Effector memory CD8-positive, alpha-beta T cell (primary cell): ENCODE results near the gene KIAA0319L.

Experiments used
- ATAC-seq: fragments of 150-1000 bp; cut with Tn5 transposase; replicated peaks from 2 replicates; pipeline ENCODE4 v1.10.0; 2021; ENCODE audit warnings: mild to moderate bottlenecking, moderate library complexity
- DNase-seq, 3 experiments: peaks; one replicate each; pipeline ENCODE4 v3.0.0; 2021
- H3K27ac Mint-ChIP-seq, 2 donors: one replicate each; pipeline ENCODE4 v1.8.0; 2022; ENCODE audit warnings: mild to moderate bottlenecking in 2 of 2, mixed read lengths in 2 of 2, moderate library complexity in 2 of 2
- H3K27me3 Mint-ChIP-seq, 2 donors: one replicate each; pipeline ENCODE4 v1.8.0; 2022; ENCODE audit warnings: mixed read lengths in 2 of 2
- H3K36me3 Mint-ChIP-seq: one replicate; pipeline ENCODE4 v1.8.0; 2022; ENCODE audit warnings: mild to moderate bottlenecking, moderate library complexity, mixed read lengths; ENCODE audit not compliant: insufficient read depth
- H3K4me1 Mint-ChIP-seq, 2 donors: one replicate each; pipeline ENCODE4 v1.8.0; 2022; ENCODE audit warnings: low read depth in 2 of 2, mixed read lengths in 2 of 2
- H3K4me3 Mint-ChIP-seq, 2 donors: one replicate each; pipeline ENCODE4 v1.8.0; 2022; ENCODE audit warnings: mild to moderate bottlenecking in 2 of 2, mixed read lengths in 2 of 2, moderate library complexity in 2 of 2
- H3K9me3 Mint-ChIP-seq, 2 donors: one replicate each; pipeline ENCODE4 v1.8.0; 2022; ENCODE audit warnings: mixed read lengths in 2 of 2

The KIAA0319L gene

GRCh38 chr1:35555212-35555584 lies 2.0 kb downstream of the KIAA0319L start:
- Mint-ChIP-seq H3K9me3 (no peaks in the 10 kb centered on the region), H3K27ac (peak overlapping the region in 1 of 2 donors; percentile 97), H3K4me3 (peak overlapping the region; percentile 99), H3K36me3 (peaks cover 51% of the 10 kb centered on the region), H3K27me3 (no peaks in the 10 kb centered on the region), H3K4me1 (peaks cover 37 to 49% of the 10 kb centered on the region in 2 donors)
- no peak for ATAC-seq
- no peak for DNase-seq

GRCh38 chr1:35554266-35555211 lies 2.7 kb downstream of the KIAA0319L start:
- Mint-ChIP-seq H3K4me1 (peaks cover 38 to 45% of the 10 kb centered on the region in 2 donors), H3K27ac (no peak overlapping the region), H3K9me3 (no peaks in the 10 kb centered on the region), H3K27me3 (no peaks in the 10 kb centered on the region), H3K4me3 (peak overlapping the region; percentile 99), H3K36me3 (peaks cover 57% of the 10 kb centered on the region)
- DNase-seq (no peak), ATAC-seq (no peak)

- no peak overlapping the region for H3K4me3 Mint-ChIP-seq
- peaks cover 33 to 45% of the 10 kb centered on the region in 2 donors for H3K4me1 Mint-ChIP-seq
- H3K27ac Mint-ChIP-seq: peak overlapping the region in 1 of 2 donors; percentile 39
- DNase-seq (no peak), ATAC-seq (no peak)
- H3K9me3 Mint-ChIP-seq: no peaks in the 10 kb centered on the region
- peaks cover 60% of the 10 kb centered on the region for H3K36me3 Mint-ChIP-seq
- H3K27me3 Mint-ChIP-seq: no peaks in the 10 kb centered on the region
Measured at GRCh38 chr1:35553851-35554250, 3.4 kb downstream of the KIAA0319L start.

DNA sequence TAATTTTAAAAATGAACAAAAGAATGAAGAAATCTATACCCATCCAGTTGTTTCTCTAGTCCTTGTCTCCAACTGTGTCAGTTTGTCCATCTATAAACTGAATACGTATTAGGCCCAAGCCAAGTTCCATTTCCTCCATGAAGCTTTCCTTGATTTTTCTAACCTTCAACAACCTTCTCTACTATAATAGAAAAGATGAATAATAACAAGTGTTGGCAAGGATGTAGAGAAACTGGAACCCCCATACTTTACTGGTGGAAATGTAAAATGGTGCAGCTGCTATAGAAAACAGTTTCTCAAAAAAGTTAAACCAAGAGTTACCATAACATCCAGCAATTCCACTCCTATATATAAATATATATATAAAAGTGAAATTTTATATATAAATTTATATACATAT lies 10.6 kb downstream of the KIAA0319L start:
- no peak overlapping the region for H3K27ac Mint-ChIP-seq
- H3K4me3 Mint-ChIP-seq: no peak overlapping the region
- DNase-seq: no peak
- H3K4me1 Mint-ChIP-seq: peaks cover 17 to 43% of the 10 kb centered on the region in 2 donors
- H3K27me3 Mint-ChIP-seq: no peaks in the 10 kb centered on the region
- peaks cover 30% of the 10 kb centered on the region for H3K36me3 Mint-ChIP-seq
- no peaks in the 10 kb centered on the region for H3K9me3 Mint-ChIP-seq
- no peak for ATAC-seq

DNA sequence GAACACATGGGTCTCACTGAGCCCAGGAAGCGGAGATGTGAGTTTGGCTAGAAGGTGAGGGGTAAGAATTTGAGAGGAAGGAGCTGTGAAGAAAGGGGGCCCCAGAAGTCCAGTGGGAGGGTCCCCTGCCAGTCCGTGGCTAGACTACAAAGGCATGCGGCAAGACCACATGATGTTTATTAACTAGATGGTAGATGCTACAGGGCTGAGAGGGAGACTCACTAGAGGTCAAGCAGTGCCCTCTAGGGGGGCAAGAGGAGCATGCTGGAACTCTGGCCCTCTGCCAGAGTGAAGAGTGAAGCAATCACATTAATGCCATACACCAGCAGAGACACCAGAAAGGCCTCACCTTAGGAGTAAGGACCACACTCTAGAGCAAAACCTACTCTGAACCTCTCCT lies 12.2 kb downstream of the KIAA0319L start:
- peaks cover 23% of the 10 kb centered on the region for H3K36me3 Mint-ChIP-seq
- no peak overlapping the region for H3K4me3 Mint-ChIP-seq

DNA sequence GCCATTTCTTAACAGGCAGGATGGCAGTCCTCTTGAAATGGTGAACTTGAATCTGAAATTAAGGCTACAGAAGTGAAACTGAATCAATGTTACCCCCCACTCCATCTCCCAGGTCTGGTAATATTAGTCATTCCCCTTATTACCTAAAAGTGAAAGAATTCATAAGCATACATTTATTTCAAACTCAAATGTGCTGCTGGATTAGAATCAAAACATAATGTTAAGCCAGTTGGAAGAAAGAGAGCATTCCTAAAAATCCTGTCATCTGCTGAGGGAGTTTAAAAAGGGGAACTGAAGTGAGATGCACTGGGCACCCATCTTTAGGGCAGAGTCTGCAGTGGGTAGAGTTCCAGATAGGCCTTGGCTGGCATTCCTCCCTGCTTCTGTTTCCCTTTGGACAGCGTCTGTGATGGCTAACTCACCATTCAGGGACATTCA lies 17.4 kb downstream of the KIAA0319L start:
- DNase-seq (no peak), ATAC-seq (no peak)
- peaks cover 11% of the 10 kb centered on the region for H3K36me3 Mint-ChIP-seq
- peak overlapping the region; percentile 55 to 78 for H3K4me3 Mint-ChIP-seq
- no peaks in the 10 kb centered on the region for H3K9me3 Mint-ChIP-seq
- peak overlapping the region; percentile 80 to 93 for H3K27ac Mint-ChIP-seq
- H3K4me1 Mint-ChIP-seq: peaks cover 29 to 56% of the 10 kb centered on the region in 2 donors
- no peaks in the 10 kb centered on the region for H3K27me3 Mint-ChIP-seq

More for the DNA sequence above, 12.2 kb downstream of the KIAA0319L start:
- no peaks in the 10 kb centered on the region for H3K9me3 Mint-ChIP-seq
- DNase-seq (peak; percentile 45 to 48 (median 47)), ATAC-seq (peak; percentile 90)
- peak overlapping the region; percentile 69 to 80 for H3K27ac Mint-ChIP-seq
- peaks cover 22 to 52% of the 10 kb centered on the region in 2 donors for H3K4me1 Mint-ChIP-seq
- H3K27me3 Mint-ChIP-seq: no peaks in the 10 kb centered on the region

DNA sequence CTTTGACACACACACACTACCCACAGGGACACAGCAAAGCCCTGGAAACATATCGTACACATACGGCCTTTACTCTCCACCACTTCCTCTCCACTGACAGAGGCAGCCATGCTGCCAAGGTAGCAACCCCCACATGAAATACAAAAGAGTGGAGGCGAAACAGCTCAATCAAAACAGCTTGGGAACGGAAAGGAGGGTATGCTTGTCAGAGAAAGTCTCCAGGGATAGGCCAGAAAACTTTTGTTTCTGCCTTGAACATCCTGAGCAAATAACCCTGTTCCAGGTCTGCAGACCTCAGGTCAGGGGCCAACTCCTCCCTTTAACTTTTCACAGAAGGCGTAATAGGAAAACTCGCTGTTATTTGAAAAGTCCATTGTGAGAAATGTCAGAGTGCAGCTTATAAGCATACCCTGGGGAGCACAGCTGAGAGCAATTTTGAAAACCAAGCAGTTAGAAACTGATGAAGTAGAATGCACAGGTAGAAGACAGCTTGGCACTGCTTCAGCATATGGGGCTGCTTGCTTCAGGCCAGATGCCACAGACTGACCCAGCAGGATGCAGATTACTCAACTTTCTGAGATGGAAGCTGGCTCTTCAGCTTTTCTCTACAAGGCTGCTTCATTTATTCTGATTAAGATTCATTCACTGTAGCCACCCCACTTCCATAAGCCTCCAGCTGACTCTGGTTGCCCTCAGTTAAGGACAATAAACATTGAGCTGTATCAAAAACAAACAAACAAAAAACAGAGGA lies 18.0 kb downstream of the KIAA0319L start:
- peak; percentile 95 for ATAC-seq
- H3K27me3 Mint-ChIP-seq: no peaks in the 10 kb centered on the region

DNA sequence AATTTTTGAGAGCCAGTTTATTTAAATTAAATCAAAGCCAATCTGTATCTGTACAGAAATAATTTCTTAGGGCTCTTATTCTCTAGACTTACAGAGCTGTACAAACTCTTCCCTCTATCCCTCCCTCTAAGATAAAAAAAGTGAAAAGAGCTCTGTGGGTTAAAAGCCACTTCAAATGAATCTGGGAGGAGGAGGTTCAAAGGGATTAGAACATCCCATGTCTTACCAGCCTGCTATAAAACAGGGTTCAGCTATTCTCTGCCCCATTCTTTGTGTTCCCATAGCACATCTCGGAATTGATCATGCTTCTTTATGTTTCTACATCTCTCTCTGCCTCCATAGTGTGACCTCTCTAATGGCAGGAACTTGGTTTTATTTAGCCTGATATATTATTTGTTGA lies 19.4 kb downstream of the KIAA0319L start:
- ATAC-seq: no peak
- Mint-ChIP-seq H3K27ac (peak overlapping the region; percentile 80 to 93), H3K9me3 (no peaks in the 10 kb centered on the region)

More for the DNA sequence above, 18.0 kb downstream of the KIAA0319L start:
- Mint-ChIP-seq H3K4me3 (peak overlapping the region; percentile 55 to 78), H3K9me3 (no peaks in the 10 kb centered on the region), H3K36me3 (peaks cover 16% of the 10 kb centered on the region), H3K4me1 (peaks cover 26 to 53% of the 10 kb centered on the region in 2 donors), H3K27ac (peak overlapping the region; percentile 80 to 93)
- peak in 1 of 3 experiments; percentile 34 for DNase-seq

DNA sequence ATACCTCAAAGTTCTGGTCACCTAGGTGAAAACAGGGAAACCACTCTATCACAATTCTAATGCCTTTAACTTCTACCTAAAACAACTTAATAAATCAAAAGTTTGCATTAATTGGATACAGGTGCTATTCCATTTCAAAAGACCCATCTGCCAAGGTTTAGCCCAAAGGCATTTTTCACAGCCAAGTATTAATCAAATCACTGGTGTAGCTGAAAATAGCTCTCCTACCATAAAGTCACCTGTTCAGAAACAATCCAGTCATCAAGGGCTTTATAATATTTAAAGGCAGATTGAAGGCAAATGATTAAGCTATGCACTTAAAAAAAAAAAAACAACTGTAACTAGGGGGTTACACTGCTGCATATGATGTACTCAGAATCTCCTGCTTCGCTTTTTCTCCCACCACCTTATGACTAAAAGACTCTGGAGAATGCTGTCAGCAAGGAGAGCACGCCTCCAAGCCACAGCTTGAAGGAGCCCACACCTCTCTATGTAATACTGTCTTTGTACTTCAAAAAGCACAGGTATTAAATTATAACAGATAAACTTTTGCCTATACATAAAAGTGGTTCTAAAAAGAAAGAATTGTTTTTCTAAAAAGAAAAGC lies 20.5 kb downstream of the KIAA0319L start:
- no peak for ATAC-seq
- H3K27ac Mint-ChIP-seq: peak overlapping the region; percentile 80 to 93
- no peaks in the 10 kb centered on the region for H3K9me3 Mint-ChIP-seq
- no peak for DNase-seq
- H3K4me1 Mint-ChIP-seq: peaks cover 27 to 37% of the 10 kb centered on the region in 2 donors
- H3K4me3 Mint-ChIP-seq: no peak overlapping the region
- no peaks in the 10 kb centered on the region for H3K27me3 Mint-ChIP-seq
- H3K36me3 Mint-ChIP-seq: peaks cover 20% of the 10 kb centered on the region

More for the DNA sequence above, 19.4 kb downstream of the KIAA0319L start:
- peaks cover 30 to 44% of the 10 kb centered on the region in 2 donors for H3K4me1 Mint-ChIP-seq
- peaks cover 15% of the 10 kb centered on the region for H3K36me3 Mint-ChIP-seq
- no peak overlapping the region for H3K4me3 Mint-ChIP-seq
- no peaks in the 10 kb centered on the region for H3K27me3 Mint-ChIP-seq
- no peak for DNase-seq

- DNase-seq: no peak
- Mint-ChIP-seq H3K4me3 (no peak overlapping the region), H3K4me1 (peaks cover 24 to 34% of the 10 kb centered on the region in 2 donors), H3K9me3 (peaks cover 0 to 2% of the 10 kb centered on the region in 2 donors), H3K27ac (no peak overlapping the region), H3K36me3 (peaks cover 19% of the 10 kb centered on the region), H3K27me3 (no peaks in the 10 kb centered on the region)
- ATAC-seq: no peak
Measured at GRCh38 chr1:35535243-35535642, 22.0 kb downstream of the KIAA0319L start.

GRCh38 chr1:35533586-35533985 lies 23.6 kb downstream of the KIAA0319L start:
- ATAC-seq (no peak), DNase-seq (no peak)
- no peak overlapping the region for H3K4me3 Mint-ChIP-seq
- H3K36me3 Mint-ChIP-seq: peaks cover 19% of the 10 kb centered on the region
- H3K9me3 Mint-ChIP-seq: peaks cover 0 to 3% of the 10 kb centered on the region in 2 donors
- H3K4me1 Mint-ChIP-seq: peaks cover 7 to 20% of the 10 kb centered on the region in 2 donors
- H3K27me3 Mint-ChIP-seq: no peaks in the 10 kb centered on the region
- H3K27ac Mint-ChIP-seq: no peak overlapping the region

- Mint-ChIP-seq H3K4me3 (no peak overlapping the region), H3K27ac (no peak overlapping the region), H3K36me3 (peaks cover 19% of the 10 kb centered on the region), H3K27me3 (no peaks in the 10 kb centered on the region), H3K4me1 (peaks cover 7 to 16% of the 10 kb centered on the region in 2 donors), H3K9me3 (peaks cover 0 to 3% of the 10 kb centered on the region in 2 donors)
- ATAC-seq: no peak
- no peak for DNase-seq
Measured at GRCh38 chr1:35532497-35533223, 24.5 kb downstream of the KIAA0319L start.
